ENCODE results near the gene C21orf91. TPM values are rescaled to one million over a fixed set of nuclear protein-coding genes. Genes with fewer than 3 reads are reported as not detected.

Gene C21orf91
- total RNA-seq, 4 donors from 2014 or later, result 4.0 to 8.5 (median 5.6) TPM

DNA sequence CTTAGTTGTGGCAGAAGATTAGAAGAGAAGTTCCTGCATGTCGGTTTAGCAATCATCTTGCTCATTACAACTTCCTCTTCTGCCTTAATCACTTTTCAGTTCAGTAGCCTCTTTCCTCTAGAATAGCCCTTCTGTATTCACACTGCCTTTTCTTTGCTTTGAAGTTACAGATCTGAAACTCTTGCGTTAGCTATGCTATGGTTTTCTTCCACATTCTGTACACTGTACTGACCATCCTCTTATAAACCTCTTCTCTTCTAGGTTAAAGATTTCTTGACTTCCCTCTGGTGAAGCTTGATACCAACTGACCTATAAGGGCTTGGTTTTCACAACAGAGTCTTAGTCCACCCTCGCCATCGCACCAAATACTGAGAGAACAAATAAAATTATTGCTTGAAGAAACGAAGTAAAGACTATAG is 35.0 kb downstream of the C21orf91 start:
- no peak overlapping the region for H3K4me3 ChIP-seq
- peaks cover 0 to 10% of the 10 kb centered on the region in 2 donors for H3K36me3 ChIP-seq
- H3K9me3 ChIP-seq, result no peaks in the 10 kb centered on the region
- intact Hi-C loops (cut with DNase I; ENCODE audit: low total_unique reads), result no loop called here
- no peaks in the 10 kb centered on the region for H3K4me1 ChIP-seq
- no peaks in the 10 kb centered on the region for H3K27me3 ChIP-seq
- in situ Hi-C loops (cut with MboI; ENCODE audit: low sequenced_read_pairs in 4 of 4), result no loop called here
- no peak for ATAC-seq
- no peak for TF ChIP-seq CTCF (IDR thresholded peaks at IDR 0.05 in 4 of 5, conservative IDR thresholded peaks at IDR 0.05 in 1 of 5)
- TF ChIP-seq POLR2A (IDR thresholded peaks at IDR 0.05), result no peak
- H3K27ac ChIP-seq, result no peak overlapping the region
- DNase-seq, result no peak

DNA sequence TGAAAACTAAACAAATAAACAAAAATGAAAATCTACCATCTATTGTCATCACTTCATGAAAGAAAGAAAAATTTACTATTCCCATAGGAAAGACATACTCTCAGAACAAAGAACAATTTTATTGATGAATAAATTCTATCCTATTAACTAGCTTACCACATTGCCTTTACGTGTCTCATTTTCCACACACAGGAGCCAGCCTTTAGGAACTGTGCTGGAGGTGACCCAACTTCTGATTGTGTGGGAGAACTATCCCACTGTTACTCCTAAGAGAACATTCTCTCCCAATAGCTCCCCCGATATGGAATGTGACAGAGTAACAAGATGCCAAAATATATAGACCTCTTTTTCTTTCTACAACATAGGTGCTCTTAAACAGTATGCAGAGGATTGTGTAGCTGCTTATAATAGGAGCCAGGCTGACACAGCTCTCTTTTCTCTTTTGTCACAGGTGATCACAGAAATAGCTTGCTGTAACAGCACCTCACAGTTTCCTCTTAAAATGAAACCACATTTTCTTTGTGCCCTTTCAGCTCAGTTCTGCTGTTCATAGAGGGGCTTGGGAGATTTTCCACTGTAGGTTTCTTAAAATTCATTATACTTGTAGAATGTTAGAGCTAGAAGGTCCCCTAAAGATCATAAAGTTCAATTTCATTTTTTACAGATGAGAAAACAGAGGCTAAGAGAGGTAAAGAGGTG is 35.5 kb downstream of the C21orf91 start:
- intact Hi-C loops (cut with DNase I; ENCODE audit: low total_unique reads), result no loop called here
- no peak for DNase-seq
- Histone ChIP-seq H3K36me3 (peaks cover 0 to 10% of the 10 kb centered on the region in 2 donors), H3K4me3 (no peak overlapping the region), H3K4me1 (no peaks in the 10 kb centered on the region), H3K9me3 (no peaks in the 10 kb centered on the region), H3K27ac (no peak overlapping the region), H3K27me3 (no peaks in the 10 kb centered on the region)
- no peak for ATAC-seq
- TF ChIP-seq POLR2A (IDR thresholded peaks at IDR 0.05) (no peak), CTCF (IDR thresholded peaks at IDR 0.05 in 4 of 5, conservative IDR thresholded peaks at IDR 0.05 in 1 of 5) (no peak)
- in situ Hi-C loops (cut with MboI; ENCODE audit: low sequenced_read_pairs in 4 of 4), result no loop called here

DNA sequence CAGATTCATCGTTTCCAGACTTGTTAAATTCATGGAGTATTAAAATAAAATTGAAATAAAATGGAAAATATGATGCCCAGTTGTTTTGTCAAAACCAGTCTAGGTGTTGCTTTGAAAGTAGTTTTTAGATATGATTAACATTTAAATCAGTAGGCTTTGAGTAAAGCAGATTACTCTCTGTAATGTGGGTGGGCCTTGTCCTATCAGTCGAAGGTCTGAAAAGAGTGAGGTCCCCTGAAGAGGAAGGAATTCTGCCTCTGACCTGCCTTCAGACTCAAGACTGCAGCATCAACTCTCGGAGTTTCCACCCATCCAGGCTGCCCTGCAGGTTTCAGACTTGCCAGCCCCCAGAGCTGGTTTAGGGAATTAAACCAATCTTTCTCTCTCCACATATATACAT is 36.2 kb downstream of the C21orf91 start:
- intact Hi-C loops (cut with DNase I; ENCODE audit: low total_unique reads) (no loop called here), in situ Hi-C loops (cut with MboI; ENCODE audit: low sequenced_read_pairs in 4 of 4) (no loop called here)
- Histone ChIP-seq H3K27me3 (no peaks in the 10 kb centered on the region), H3K4me3 (no peak overlapping the region), H3K9me3 (no peaks in the 10 kb centered on the region), H3K27ac (no peak overlapping the region), H3K4me1 (no peaks in the 10 kb centered on the region), H3K36me3 (peaks cover 0 to 10% of the 10 kb centered on the region in 2 donors)
- ATAC-seq (no peak), DNase-seq (no peak)
- TF ChIP-seq CTCF (IDR thresholded peaks at IDR 0.05 in 4 of 5, conservative IDR thresholded peaks at IDR 0.05 in 1 of 5) (no peak), POLR2A (IDR thresholded peaks at IDR 0.05) (no peak)

DNA sequence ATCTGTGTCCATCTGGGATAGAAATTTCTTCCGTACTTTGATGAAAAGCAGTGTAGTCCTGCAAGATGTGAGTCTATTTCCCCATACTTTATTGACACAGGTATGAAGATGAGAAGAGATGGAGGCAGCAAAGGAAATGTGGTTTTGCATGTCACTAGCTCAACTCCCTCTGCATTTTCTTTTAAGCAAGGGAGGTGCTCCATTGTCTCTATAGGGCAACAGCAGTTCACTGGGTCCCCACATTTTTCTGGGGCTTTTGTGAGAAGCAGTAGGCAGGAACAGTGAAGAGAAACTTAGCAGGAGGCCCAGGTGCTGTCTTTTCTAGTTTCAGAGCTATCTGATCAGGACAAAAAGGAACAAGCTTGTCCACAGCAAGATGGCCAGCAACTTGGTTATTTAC is 37.1 kb downstream of the C21orf91 start:
- in situ Hi-C loops (cut with MboI; ENCODE audit: low sequenced_read_pairs in 4 of 4) (no loop called here), intact Hi-C loops (cut with DNase I; ENCODE audit: low total_unique reads) (no loop called here)
- ATAC-seq (no peak), DNase-seq (no peak)
- no peaks in the 10 kb centered on the region for H3K4me1 ChIP-seq
- H3K36me3 ChIP-seq, result peaks cover 0 to 7% of the 10 kb centered on the region in 2 donors
- no peaks in the 10 kb centered on the region for H3K27me3 ChIP-seq
- H3K27ac ChIP-seq, result no peak overlapping the region
- no peak overlapping the region for H3K4me3 ChIP-seq
- TF ChIP-seq CTCF (IDR thresholded peaks at IDR 0.05 in 4 of 5, conservative IDR thresholded peaks at IDR 0.05 in 1 of 5) (no peak), POLR2A (IDR thresholded peaks at IDR 0.05) (no peak)
- no peaks in the 10 kb centered on the region for H3K9me3 ChIP-seq

DNA sequence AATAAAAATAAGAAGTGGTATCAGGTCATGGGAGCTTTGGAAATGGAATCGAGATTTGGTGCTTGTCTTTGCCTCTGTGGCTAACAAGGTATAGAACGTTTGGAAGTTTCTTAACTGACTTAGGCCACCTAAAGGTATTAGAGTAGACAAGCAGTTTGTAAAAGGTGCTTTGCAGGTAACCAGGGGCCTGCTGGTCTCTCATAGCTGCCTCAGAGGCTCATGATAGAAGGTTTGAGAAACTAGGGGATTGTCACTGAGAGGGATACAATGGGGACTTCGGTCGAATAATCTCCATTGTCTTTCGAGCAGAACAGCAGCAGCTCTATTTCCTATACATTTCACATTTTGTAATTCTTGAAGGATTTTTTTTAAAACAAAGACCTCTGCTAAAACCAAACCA is 37.6 kb downstream of the C21orf91 start:
- Histone ChIP-seq H3K36me3 (peaks cover 0 to 2% of the 10 kb centered on the region in 2 donors), H3K9me3 (no peaks in the 10 kb centered on the region), H3K27me3 (no peaks in the 10 kb centered on the region), H3K4me1 (no peaks in the 10 kb centered on the region), H3K4me3 (no peak overlapping the region), H3K27ac (no peak overlapping the region)
- no peak for TF ChIP-seq CTCF (IDR thresholded peaks at IDR 0.05 in 4 of 5, conservative IDR thresholded peaks at IDR 0.05 in 1 of 5)
- ATAC-seq (no peak), DNase-seq (no peak)
- intact Hi-C loops (cut with DNase I; ENCODE audit: low total_unique reads), result no loop called here
- in situ Hi-C loops (cut with MboI; ENCODE audit: low sequenced_read_pairs in 4 of 4), result no loop called here
